Left renal pelvis (tissue), 4 donors: Measurements from ENCODE around the gene HSPB6. TPM values are rescaled to one million over a fixed set of nuclear protein-coding genes. Genes with fewer than 3 reads are reported as not detected.
A peak's percentile ranks its signal among the peaks of the same experiment; 100 is the strongest.

Experiments used
- DNase-seq, 4 donors: peaks; one replicate each; pipeline ENCODE4 v3.0.0-alpha.2; 2013; ENCODE audit warnings: low read depth in 4 of 4, low spot score in 3 of 4
- polyA plus RNA-seq, 4 donors: library from polyadenylated mRNA; unstranded; fragments of 120-200 nt; gene quantifications; one replicate each; pipeline ENCODE4 v1.2.1, GENCODE V29; 2013; ENCODE audit not compliant: insufficient read length in 4 of 4

Gene HSPB6
- polyA plus RNA-seq, 4 donors, result 24.8 to 111 (median 29.2) TPM

DNA sequence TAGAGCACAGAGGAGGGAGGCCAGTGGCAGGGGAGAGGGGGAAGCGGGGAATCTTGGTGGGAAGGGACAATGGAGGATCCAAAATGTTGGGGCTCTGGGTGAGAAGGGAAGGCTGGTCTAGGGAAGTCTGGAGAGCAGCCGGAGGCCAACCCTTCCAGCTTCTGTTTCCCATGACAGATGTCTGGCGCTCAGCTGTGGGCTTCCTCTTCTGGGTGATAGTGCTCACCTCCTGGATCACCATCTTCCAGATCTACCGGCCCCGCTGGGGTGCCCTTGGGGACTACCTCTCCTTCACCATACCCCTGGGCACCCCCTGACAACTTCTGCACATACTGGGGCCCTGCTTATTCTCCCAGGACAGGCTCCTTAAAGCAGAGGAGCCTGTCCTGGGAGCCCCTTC, 10.3 kb downstream of the HSPB6 start:
- DNase-seq, result no peak

DNA sequence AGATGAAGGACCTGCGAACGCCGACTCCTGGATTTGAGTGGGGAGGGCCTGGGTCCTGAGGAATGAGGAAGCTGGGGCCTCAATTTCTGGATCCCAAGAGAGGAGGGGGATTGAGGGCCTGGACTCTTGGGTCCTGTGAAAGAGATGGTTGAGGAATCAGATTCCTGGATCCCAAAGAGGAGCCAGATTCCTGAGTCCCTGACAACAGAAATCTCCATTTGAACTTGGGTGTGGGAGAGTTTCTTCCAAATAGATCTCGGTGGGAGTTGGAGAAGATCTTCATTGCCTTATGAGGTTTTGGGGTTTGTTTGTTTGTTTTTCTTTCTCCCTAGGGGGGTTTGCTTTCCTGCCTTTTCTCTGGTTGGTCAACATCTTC, 10.8 kb downstream of the HSPB6 start:
- no peak for DNase-seq

DNA sequence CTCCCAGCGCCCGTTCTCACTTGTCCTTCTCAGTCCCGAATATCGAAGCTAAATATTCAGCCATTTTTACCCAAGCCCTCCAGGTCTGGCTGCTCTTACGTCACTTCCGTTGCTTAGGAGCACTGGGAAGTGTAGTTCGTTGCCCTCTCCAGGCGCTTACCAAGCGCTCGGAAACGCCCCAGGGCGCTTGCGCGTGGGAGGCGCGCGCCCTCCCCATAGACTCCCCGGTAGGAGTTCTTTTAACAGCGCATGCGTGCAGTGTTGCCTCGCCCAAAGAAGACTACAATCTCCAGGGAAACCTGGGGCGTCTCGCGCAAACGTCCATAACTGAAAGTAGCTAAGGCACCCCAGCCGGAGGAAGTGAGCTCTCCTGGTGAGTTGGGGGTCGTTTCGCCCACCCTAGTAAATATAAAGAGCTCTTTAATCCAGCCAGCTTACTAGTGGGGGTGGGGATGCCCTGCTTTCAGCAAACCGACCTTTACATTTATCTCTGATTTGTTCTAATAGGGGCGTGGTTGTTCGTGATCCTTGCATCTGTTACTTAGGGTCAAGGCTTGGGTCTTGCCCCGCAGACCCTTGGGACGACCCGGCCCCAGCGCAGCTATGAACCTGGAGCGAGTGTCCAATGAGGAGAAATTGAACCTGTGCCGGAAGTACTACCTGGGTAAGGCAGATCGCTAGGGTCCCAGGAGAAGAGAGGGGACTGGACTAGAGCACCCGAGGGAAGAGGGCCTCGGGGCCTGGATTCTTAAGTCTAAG, 11.3 kb downstream of the HSPB6 start, which contains the start of the genes PSENEN and U2AF1L4:
PSENEN (plus strand) TSS at position 324 of the 759 bp plus-strand sequence; CDS start at position 604, 280 bp downstream.
U2AF1L4 (minus strand) TSS at position 91 of the 759 bp plus-strand sequence; CDS start at position 64, 27 bp downstream.
- peak; percentile 98 to 99 (median 98) for DNase-seq

DNA sequence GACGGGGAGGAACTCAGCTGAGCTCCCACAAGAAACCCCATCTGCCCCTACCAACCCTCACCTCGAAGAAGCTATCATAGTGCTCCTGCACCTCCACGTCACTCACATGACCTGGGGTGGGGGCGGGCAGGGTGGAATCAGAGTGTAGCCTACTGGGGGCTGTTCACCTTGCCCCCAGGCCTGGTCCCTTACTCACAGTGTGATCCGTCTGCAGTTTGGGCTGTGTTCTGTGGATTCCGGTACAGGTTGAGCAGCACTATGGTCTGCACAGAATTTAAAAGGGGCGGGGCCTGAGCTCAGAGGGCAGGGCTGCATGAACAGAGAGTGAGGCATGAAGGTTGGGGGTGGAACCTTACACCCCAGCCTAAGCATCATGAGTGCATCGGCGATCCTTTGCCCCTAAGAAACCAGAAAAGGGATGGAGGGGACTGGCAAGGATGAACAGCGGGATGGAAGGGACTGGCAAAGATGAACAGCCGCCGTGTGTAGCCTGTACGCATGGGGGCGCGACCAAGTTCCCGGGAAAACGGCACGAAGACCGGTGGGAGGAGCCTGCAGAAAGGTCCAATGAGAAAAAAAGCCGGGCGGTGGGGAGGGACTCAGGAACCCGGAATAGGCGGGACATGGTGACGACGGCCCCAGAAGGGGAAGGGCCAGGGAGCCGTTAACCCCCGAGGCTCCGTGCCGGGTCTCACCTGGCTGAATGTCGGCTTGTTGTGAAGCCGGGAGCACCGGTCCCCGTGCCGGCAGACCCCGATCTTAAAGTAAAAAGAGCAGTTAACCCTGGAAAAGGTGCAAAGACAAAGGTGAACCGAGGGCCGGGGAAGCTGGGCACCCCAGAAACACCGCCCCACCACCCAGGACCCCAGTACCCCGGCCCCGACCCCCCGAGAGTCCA, 12.2 kb downstream of the HSPB6 start:
- peak; percentile 85 to 93 (median 91) for DNase-seq

- no peak for DNase-seq
These were observed 13.0 kb downstream of the HSPB6 start for GRCh38 chr19:35743640-35744429.

DNA sequence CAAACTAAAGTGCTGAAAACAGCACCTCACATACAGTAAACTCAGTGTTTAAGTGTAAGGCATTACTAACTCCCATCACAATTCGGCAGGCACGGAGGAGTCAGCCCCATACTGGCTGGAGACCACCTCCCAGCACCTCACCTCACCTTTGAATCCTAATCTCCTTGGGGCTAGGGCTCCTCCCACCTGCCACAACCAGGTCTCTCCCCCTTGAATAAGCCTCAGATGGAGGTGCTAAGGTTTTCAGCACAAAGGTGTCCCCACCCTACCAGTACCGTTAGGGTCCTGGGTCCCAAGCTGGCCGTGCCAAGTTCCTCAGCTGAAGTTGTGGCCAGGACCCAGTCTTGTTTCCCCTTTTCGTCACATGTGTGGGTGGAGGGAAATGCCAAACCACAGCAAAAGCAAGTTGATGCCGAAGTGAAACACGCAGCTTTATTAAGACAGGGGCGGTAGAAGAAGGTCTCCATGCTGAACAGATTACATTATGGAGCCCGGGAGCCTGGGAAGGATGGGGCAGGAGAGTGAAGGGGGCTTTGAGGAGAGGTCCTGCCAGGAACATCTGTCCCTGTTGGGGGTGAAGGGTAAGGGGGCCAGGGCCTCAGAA, 14.6 kb downstream of the HSPB6 start, which contains the start of gene IGFLR1:
IGFLR1 (minus strand) TSS at position 332 of the 604 bp plus-strand sequence. CDS start 1,272 bp downstream, outside the sequence.
- DNase-seq, result no peak

DNA sequence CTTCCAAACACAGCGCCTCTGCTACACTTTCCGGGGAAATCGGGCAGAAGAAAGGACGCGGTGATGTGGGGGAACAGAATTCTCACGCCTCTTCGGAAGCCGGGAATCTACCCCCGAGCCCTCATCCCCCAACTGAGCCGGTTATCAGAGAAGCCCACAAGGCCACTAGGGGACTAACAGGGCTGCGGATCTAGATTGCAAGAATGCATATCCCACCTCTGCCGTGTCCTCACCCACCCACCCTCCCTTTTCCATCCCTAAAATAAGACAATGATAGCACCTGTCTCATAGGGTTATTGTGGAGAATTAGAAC, 15.7 kb downstream of the HSPB6 start:
- DNase-seq, result no peak

DNA sequence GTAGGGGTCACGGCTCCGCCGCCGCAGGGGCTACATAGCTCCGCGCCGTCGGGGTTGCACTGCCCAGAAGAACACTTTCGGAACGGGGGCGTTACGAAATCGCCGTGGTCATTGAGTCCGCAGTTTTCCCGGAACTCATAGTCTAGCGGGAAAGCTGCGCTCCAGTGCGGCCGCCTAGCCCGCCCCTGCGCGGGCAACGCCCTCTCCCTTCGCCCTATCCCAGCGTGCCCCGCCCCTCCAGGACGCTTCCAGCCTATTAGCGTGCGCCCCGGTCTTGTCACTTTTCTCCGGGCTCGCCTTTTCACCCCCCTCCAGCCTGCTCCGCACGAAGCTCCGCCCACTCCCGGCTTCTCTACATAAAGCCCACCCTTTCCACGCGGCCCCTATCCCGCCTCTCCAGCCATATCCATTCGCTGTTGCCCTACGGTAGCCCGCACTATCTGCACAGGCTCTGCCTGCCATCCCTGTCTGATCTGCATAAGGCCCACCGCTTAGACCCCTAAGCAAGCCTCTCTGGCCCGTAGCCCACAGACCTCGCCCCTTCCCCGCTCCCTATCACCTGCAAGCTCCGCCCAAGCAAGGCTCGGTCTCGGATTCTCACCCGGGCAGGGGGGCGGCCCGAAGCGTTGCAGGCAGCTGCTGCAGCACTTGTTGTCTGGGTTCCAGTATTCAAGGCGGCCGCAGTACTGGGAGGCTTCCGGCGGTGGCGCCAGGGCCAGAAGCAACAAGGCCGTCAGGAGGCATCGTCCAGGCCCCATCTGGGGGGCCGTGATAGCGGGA, 16.2 kb downstream of the HSPB6 start:
- peak; percentile 89 to 96 (median 92) for DNase-seq

- DNase-seq, result no peak
These were observed 16.8 kb downstream of the HSPB6 start for GRCh38 chr19:35740108-35740422.

DNA sequence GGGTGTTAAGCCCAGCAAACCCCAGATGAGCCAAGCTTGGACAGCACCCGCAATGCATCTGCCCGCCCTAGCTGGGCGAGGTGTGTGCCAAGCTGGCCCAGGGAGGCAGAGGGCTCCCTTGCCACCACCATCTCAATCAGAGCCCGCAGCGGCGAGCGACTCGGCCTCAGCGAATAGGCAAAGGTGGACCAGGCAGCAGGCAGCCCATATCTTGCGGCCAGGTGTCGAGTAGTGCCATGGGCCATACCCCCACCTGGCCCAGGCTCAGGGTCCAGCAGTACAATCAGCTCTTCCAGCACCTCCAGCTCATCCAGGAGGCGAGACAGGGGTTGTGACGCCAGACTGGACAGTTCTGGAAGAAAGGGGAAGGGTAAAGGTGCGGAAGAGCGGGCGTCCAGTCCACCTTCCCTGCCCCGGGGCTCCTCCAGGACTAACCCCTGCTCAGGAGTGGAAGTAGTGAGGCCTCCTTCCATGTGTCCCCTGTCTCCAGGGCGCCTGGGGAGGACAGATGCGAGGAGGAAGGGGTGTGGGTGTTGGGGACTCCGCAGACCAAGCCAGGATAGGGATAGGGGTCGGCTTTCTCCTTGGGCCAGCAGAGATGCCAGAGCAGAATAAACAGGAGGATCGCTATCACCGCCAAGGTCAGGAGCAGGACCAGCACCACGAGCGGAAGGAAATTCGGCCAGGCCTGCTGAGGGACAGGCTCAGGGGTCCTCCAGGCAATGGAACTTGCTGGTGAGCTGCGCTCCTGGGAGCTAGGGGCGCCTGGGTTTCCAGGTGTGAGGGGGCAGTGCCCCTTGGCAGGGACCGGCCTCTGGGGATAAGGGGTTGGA, 17.3 kb downstream of the HSPB6 start:
- no peak for DNase-seq

DNA sequence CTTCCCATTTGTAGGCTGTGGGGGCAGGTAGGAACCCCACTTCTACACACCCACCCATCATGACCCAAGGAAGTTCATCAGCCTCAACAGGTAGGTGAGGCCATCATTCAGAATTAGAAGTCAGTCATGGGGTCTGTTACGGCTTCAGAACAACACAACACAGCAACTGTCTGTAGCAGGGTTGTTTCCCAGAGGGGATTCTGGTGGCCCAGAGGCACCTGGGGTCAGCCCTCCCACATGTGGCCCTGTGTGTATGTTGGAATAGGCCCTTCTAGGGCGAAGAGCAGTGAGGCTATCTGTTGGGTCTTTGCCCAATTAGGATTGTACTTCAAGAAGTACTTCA, 18.0 kb downstream of the HSPB6 start:
- no peak for DNase-seq

- no peak for DNase-seq
These were observed 18.6 kb downstream of the HSPB6 start for GRCh38 chr19:35738021-35738886.

DNA sequence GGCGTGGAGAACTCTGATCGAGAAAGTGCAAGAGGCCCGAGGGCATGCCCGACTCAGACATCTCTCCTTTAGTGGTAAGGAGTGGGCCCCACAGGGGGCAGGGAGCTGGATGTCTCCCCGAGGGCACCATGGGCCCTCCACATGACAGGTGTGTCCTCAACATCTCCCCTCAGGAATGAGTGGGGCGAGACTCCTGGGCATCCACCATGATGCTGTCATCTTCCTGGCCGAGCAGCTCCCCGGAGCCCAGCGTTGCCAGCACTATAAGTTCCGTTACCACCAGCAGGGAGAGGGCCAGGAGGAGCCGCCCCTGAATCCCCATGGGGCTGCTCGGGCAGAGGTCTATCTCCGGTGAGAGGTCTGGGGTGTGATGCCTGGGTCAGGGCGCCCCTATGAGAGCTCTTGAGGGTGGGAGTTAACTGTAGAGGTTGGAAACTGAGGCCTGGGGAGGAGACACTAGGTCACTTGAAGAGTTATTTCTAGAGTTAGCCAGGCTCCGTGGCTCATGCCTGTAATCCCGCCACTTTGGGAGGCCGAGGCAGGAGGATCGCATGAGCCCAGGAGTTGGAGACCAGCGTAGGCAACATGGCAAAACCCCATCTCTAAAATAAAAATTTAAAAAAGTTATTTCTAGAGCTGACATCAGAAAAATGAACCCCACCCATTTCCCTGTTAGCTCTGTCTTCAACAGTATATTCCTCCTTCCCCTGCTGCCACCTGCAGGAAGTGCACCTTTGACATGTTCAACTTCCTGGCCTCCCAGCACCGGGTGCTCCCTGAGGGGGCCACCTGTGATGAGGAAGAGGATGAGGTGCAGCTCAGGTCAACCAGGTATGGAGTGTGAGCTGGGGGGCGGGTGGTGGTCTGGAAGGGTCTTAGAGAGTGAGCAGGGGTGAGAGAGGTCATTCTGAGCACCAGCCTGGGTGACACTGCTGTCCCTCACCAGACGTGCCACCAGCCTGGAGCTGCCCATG, 19.6 kb downstream of the HSPB6 start:
- no peak for DNase-seq

- no peak for DNase-seq
These were observed 21.9 kb downstream of the HSPB6 start for GRCh38 chr19:35734889-35735288.

DNA sequence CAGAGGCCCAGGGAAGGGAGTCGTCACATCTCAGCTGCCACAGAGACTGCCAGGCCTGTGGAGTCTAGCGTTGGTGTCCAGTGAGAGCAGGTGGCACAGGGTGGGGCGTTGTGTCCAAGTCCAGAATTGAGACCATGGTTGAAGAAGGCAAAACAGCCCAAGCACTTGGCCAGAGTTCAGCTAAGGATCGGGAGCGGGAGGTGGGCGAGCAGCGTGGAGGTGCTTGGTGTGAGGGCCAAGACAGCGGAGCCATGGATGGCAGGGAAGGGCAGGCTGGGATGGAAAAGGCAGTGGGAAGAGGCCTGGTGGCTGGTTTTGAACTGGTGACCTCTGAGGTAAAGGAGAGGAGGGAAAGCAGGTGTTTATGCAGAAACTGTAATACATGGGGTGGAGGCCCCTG, 22.6 kb downstream of the HSPB6 start:
- no peak for DNase-seq

GRCh38 chr19:35733180-35734125, 23.4 kb downstream of the HSPB6 start:
- no peak for DNase-seq
